ENCODE measurements around the gene EPAS1. TPM values are rescaled to one million over a fixed set of nuclear protein-coding genes. Genes with fewer than 3 reads are reported as not detected.
A peak's percentile ranks its signal among the peaks of the same experiment; 100 is the strongest.

The EPAS1 gene
- total and polyA plus RNA-seq, 9 of the 15 experiments (the other 6 are each of a cell fraction or from before 2014, with no cell fraction given): 0.25 to 11.2 (median 4.1) TPM

DNA sequence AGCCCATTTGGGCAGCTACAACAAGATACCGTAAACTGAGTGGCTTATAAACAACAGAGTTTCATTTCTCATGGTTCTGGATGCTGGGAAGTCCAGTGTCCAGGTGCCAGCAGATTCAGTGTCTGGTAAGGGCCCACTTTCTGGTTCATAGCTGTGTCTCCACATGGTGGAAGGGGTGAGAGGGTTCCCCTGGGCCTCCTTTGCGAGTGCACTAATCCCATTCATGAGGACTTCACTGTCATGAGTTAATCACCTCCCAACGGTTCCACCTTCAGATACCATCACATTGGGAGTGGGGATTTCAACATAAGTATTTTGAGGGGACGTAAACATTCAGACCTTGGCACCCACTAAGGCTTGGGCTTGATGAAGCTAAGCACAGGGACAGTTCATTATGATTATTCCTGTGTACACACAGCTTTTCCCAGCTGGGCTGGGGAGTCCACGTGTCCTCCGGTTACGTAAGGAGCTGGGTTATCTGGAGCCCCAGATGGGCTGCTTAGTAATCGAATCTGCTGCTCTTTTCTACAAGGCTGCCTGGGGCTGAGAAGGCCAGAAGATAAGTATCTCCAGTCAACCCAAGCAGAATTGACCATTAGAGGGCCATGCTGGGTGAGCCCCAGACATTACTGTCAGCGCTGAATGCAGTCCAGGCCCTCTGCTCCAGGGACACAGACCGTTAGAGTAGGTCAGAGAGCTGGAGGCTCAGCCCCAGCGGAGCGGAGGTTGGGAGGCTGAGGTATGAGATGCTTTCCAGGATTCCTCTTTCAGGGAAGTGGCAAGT, 42.7 kb downstream of the EPAS1 start (continued):
- TF ChIP-seq PHF20 (IDR thresholded peaks at IDR 0.05; ENCODE audit: partially characterized antibody): peak; percentile 29
- peak; percentile 92 for TF ChIP-seq FOXJ2 (tag; IDR thresholded peaks at IDR 0.05)
- TF ChIP-seq CHD2 (IDR thresholded peaks at IDR 0.05; ENCODE audit: low read depth, low read length): no peak
- TF ChIP-seq ZBTB17 (CRISPR knock-in tag; IDR thresholded peaks at IDR 0.05): peak; percentile 99
- TF ChIP-seq CHD4 (IDR thresholded peaks at IDR 0.05; ENCODE audit: insufficient read depth, insufficient replicate concordance, low read depth, low read length, poor library complexity, severe bottlenecking): no peak
- TF ChIP-seq CEBPB (tag; IDR thresholded peaks at IDR 0.05): peak; percentile 99
- no peak for TF ChIP-seq ZSCAN29 (IDR thresholded peaks at IDR 0.05)
- TF ChIP-seq NFRKB (IDR thresholded peaks at IDR 0.05; ENCODE audit: low read depth): 0 out of 2 replicates have a peak, but pooled peaks have one; percentile 35
- TF ChIP-seq FOXK2 (conservative IDR thresholded peaks at IDR 0.05 in 1 of 2, IDR thresholded peaks at IDR 0.05 in 1 of 2; ENCODE audit: low read depth in 2 of 2): peak; percentile 96
- TF ChIP-seq, protein P1, sequence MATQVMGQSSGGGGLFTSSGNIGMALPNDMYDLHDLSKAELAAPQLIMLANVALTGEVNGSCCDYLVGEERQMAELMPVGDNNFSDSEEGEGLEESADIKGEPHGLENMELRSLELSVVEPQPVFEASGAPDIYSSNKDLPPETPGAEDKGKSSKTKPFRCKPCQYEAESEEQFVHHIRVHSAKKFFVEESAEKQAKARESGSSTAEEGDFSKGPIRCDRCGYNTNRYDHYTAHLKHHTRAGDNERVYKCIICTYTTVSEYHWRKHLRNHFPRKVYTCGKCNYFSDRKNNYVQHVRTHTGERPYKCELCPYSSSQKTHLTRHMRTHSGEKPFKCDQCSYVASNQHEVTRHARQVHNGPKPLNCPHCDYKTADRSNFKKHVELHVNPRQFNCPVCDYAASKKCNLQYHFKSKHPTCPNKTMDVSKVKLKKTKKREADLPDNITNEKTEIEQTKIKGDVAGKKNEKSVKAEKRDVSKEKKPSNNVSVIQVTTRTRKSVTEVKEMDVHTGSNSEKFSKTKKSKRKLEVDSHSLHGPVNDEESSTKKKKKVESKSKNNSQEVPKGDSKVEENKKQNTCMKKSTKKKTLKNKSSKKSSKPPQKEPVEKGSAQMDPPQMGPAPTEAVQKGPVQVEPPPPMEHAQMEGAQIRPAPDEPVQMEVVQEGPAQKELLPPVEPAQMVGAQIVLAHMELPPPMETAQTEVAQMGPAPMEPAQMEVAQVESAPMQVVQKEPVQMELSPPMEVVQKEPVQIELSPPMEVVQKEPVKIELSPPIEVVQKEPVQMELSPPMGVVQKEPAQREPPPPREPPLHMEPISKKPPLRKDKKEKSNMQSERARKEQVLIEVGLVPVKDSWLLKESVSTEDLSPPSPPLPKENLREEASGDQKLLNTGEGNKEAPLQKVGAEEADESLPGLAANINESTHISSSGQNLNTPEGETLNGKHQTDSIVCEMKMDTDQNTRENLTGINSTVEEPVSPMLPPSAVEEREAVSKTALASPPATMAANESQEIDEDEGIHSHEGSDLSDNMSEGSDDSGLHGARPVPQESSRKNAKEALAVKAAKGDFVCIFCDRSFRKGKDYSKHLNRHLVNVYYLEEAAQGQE (IDR thresholded peaks at IDR 0.05; ENCODE audit: borderline replicate concordance): peak; percentile 88
- TF ChIP-seq, protein P1 (CRISPR knock-in tag; IDR thresholded peaks at IDR 0.05; ENCODE audit: low read depth): peak; percentile 41; the same call in 1 of the 2 replicates
- peak; percentile 56; the same call in 1 of the 2 replicates for TF ChIP-seq XRCC5 (IDR thresholded peaks at IDR 0.05; ENCODE audit: low read depth, low read length)
- TF ChIP-seq ZBED1 (IDR thresholded peaks at IDR 0.05): no peak; the same call in 1 of the 2 replicates
- no peak for TF ChIP-seq ZC3H8 (IDR thresholded peaks at IDR 0.05)
- peak; percentile 96 for TF ChIP-seq DACH1 (IDR thresholded peaks at IDR 0.05; ENCODE audit: partially characterized antibody)
- TF ChIP-seq SMARCE1 (IDR thresholded peaks at IDR 0.05): peak; percentile 98
- TF ChIP-seq ZZZ3 (IDR thresholded peaks at IDR 0.05): no peak
- TF ChIP-seq ZNF644 (tag; IDR thresholded peaks at IDR 0.05; ENCODE audit: low read depth): peak; percentile 95
- TF ChIP-seq ATF7 (IDR thresholded peaks at IDR 0.05): peak; percentile 97
- TF ChIP-seq, protein P2, sequence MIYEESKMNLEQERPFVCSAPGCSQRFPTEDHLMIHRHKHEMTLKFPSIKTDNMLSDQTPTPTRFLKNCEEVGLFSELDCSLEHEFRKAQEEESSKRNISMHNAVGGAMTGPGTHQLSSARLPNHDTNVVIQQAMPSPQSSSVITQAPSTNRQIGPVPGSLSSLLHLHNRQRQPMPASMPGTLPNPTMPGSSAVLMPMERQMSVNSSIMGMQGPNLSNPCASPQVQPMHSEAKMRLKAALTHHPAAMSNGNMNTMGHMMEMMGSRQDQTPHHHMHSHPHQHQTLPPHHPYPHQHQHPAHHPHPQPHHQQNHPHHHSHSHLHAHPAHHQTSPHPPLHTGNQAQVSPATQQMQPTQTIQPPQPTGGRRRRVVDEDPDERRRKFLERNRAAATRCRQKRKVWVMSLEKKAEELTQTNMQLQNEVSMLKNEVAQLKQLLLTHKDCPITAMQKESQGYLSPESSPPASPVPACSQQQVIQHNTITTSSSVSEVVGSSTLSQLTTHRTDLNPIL (CRISPR knock-in tag; IDR thresholded peaks at IDR 0.05): no peak
- TF ChIP-seq, protein P3, sequence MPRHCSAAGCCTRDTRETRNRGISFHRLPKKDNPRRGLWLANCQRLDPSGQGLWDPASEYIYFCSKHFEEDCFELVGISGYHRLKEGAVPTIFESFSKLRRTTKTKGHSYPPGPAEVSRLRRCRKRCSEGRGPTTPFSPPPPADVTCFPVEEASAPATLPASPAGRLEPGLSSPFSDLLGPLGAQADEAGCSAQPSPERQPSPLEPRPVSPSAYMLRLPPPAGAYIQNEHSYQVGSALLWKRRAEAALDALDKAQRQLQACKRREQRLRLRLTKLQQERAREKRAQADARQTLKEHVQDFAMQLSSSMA (CRISPR knock-in tag; IDR thresholded peaks at IDR 0.05): no peak
